GM21723 (cell line): Measurements from ENCODE around the gene ZDHHC1.
"Not testable (repeated sequence)": the region's sequence is repeated elsewhere in the genome, so short reads cannot be mapped to it uniquely, and the experiment has no call there.

Source experiments
- ATAC-seq: cut with Tn5 transposase; IDR thresholded peaks from one replicate; pipeline ENCODE4 v1.9.1; 2021; ENCODE audit warnings: mild to moderate bottlenecking, moderate library complexity; ENCODE audit not compliant: unreplicated experiment

The ZDHHC1 gene

DNA sequence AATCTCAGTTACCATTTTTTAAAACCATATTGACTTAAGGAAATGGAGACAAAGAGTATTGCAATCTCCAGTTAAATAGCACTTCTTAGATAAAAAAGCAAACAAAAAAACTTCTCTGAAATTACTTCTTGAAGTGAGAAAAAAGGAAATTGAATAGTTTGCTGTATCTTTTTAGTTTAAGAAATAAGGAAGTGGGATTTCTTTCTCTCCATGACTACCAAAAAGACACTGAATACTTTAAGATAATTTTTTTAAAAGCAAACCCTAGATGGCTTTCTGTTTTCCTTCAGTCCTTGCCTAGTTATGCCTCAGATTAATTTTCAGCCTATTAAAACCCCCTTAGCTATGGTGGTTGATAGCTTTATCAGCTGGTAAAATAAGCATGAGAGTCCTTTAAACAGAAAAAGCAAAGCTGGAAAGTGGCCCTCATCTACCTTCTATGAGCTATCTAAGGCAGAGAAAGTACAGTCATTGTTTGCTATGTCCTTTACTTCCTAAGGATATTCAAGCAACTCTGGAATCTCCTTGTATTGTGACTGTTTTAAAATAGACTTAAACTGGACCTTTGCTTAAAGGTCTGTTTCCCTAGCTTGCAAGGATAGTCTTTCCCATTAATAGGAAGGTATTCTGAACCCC, 51.6 kb downstream of the ZDHHC1 start:
- ATAC-seq: no peak

- ATAC-seq: no peak
Measured at GRCh38 chr16:67361038-67361437, 55.2 kb downstream of the ZDHHC1 start.

DNA sequence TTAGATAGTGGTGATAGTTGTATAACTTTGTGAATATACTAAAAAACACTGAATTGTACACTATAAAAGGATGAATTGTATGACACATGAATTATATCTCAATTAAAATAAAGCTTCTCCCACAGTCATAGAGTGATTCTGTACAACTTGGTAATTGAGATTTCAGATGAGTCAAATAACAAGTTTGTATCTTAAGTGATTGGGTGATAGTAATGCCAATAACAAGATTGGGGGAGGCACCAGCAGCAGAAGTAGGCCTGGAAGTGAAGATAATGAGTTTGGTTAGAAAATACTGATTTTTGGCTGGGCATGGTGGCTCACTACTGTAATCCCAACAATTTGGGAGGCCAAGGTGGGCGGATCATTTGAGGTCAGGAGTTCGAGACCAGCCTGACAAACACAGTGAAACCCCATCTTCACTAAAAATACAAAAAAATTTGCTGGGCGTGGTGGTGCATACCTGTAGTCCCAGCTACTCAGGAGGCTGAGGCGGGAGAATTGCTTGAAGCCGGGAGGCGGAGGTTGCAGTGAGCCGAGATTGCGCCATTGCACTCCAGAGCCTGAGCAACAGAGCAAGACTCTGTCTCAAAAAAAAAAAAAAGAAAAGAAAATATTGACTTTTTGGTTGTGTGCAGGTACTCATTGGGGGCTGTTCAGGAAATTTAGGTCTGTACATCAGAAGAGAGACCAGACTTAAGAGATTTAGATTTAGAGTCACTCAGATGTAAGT, 56.6 kb downstream of the ZDHHC1 start:
- not testable (repeated sequence) for ATAC-seq

DNA sequence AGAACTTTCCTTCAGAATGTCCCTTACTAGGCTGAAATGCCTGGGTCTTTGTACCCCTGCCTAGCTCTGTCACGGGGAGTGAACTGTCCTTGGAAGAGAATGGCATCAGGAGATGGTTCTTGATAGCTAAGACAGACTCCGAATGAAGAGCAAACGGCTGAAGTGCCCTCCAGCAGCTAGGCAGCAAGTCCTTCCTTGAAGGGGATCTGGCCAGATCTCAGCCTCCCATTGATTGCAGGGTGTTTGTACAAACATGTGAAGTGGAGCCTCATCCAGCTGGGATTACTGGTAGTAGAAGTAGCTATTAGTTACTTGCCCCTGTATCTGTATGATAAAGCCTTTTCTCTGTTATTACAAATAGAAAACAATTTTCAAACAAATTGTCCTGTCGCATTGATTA, 58.7 kb downstream of the ZDHHC1 start:
- ATAC-seq: no peak

DNA sequence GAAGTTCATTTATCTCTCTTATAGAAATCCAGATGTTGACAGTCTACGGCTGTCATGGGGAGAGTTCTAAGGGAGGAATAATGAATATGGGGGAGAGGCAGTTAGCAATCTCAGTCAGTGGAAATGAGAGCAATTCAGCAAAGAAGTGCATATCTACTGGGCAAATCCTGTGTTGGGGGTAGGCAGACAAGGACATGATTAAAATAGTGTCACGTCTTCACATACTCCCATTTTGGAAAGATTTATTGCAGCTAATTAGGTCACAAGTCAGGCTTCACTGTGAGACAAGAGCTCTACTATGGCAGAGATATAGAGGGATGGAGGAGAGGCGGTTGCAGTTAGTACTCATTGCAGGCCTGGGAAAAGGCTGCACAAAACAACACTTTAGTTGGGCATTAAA, 59.9 kb downstream of the ZDHHC1 start:
- no peak for ATAC-seq

GRCh38 chr16:67352463-67352862, 63.8 kb downstream of the ZDHHC1 start:
- not testable (repeated sequence) for ATAC-seq

- ATAC-seq: no peak
Measured at GRCh38 chr16:67350324-67350723, 66.0 kb downstream of the ZDHHC1 start.

DNA sequence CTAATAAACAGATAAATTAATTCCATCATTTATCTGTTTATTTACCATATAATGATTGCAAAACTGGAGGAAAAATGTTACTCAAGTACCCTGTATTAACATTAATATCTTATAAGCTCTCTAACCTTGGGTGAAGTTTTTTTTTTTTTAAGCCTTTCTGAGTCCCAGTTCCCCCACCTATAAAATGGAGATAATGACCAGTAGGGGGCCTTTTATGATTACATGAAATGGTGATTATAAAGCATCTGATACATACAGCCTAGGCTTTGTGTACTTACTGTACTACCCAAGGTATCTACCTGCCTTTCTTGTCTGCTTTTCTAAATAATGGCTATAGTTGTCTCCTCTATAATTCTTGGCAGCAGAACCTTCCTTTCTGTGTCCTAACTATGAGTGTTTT, 67.1 kb downstream of the ZDHHC1 start:
- no peak for ATAC-seq

- no peak for ATAC-seq
Measured at GRCh38 chr16:67346341-67346740, 69.9 kb downstream of the ZDHHC1 start.

GRCh38 chr16:67345401-67345800, 70.9 kb downstream of the ZDHHC1 start:
- no peak for ATAC-seq
